K562 (cell line): ENCODE measurements around the gene NEK5. TPM values are rescaled to one million over a fixed set of nuclear protein-coding genes. Genes with fewer than 3 reads are reported as not detected.

Experiments used
- ARID1B ChIP-seq: fragments of 450-650 bp; IDR thresholded peaks from 2 replicates; pipeline ENCODE4 v1.6.1; 2016; ENCODE audit warnings: antibody characterized with exemption, mild to moderate bottlenecking, inconsistent platforms
- BACH1 ChIP-seq: fragments of 200-800 bp; sonication (Bioruptor generic); IDR thresholded peaks from 2 replicates; pipeline ENCODE4 v1.6.1; 2016; ENCODE audit warnings: missing genetic modification characterization, missing compliant biosample characterization
- CC2D1A ChIP-seq: fragments of 450-650 bp; IDR thresholded peaks from 2 replicates; pipeline ENCODE4 v1.6.1; 2017; ENCODE audit warnings: mild to moderate bottlenecking
- CREBBP ChIP-seq: IDR thresholded peaks from one replicate; pipeline ENCODE4 v1.6.1; 2012; ENCODE audit warnings: low read depth, mild to moderate bottlenecking, control low read depth, inconsistent platforms, low read length
- GATAD2B ChIP-seq: fragments of 450-650 bp; IDR thresholded peaks from 2 replicates; pipeline ENCODE4 v1.6.1; 2017; ENCODE audit warnings: mild to moderate bottlenecking, borderline replicate concordance
- JUND ChIP-seq, 2 experiments: IDR thresholded peaks; 2 replicates in 1 of 2; 3 replicates in 1 of 2; pipeline ENCODE4 v1.6.1; 2011; ENCODE audit warnings: borderline replicate concordance in 2 of 2, low read depth in 2 of 2, low read length in 2 of 2, improper control_type of control experiment in 1 of 2, missing biosample characterization in 1 of 2, missing genetic modification characterization in 1 of 2, missing genetic modification reagents in 1 of 2
- MED1 ChIP-seq: sonication (generic); formaldehyde crosslinking; IDR thresholded peaks from 2 replicates; pipeline ENCODE4 v1.8.1; 2023; ENCODE audit warnings: missing genetic modification reagents, borderline replicate concordance
- MXI1 ChIP-seq: IDR thresholded peaks from 2 replicates; pipeline ENCODE4 v1.6.1; 2011; ENCODE audit warnings: low read depth, mild to moderate bottlenecking, improper control_type of control experiment, low read length
- ZNF3 ChIP-seq: fragments of 250-450 bp; sonication (Bioruptor Pico); IDR thresholded peaks from 2 replicates; pipeline ENCODE4 v1.5.0; 2021; ENCODE audit warnings: mild to moderate bottlenecking, moderate library complexity
- polyA plus RNA-seq, 8 experiments: library from polyadenylated mRNA; depleted of rRNA in 4 of 8; stranded (reverse) in 5 of 8; unstranded in 3 of 8; fragments of >200 nt; fragmentation: Nextera tagmentation in 2 of 8; fragmentation: Illumina TruSeq in 1 of 8; extraction: Ambion mirVana in 2 of 8; extraction: Trizol in 1 of 8; gene quantifications; 2 replicates each; pipeline versions ENCODE4 v1.2.1 to v1.2.3, GENCODE V29; 2011 to 2014; ENCODE audit warnings: inconsistent platforms in 1 of 8, missing spikeins in 1 of 8
- total RNA-seq, 7 experiments: library from RNA; depleted of rRNA in 6 of 7; stranded (reverse); fragments of >200 nt in 6 of 7; fragmentation: Illumina TruSeq in 2 of 7; extraction: Trizol in 2 of 7; gene quantifications; 2 replicates each; pipeline versions ENCODE4 v1.2.1 to v1.2.3, GENCODE V29; 2011 to 2021; ENCODE audit warnings: low replicate concordance in 1 of 7
- TF ChIP-seq, protein P1 (sequence below): fragments of 450-650 bp; IDR thresholded peaks from 2 replicates; pipeline ENCODE4 v1.6.1; 2016; ENCODE audit warnings: mild to moderate bottlenecking, moderate library complexity

The NEK5 gene
- total and polyA plus RNA-seq, 9 of the 15 experiments (the other 6 are each of a cell fraction or from before 2014, with no cell fraction given), result 0.09 to 0.44 (median 0.33) TPM

DNA sequence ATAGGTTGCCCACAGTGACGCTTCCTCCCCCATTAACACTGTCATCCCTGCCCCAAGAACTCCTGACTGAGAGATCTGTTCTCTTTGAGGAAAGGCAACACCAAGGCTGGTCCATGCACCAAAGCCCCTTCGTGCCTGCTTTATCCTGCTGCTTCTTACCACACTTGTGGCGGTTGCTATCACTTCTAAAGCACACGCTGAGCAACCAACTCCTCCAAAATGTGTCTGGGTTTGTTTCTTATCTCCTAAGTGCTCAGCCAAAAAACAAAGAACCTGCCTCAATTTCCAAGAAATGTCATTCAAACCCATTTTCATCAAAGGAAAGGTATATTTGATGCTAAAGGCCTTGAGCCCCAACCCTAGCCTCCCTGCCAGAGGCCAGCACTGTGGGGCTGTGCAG is 132.2 kb downstream of the NEK5 start (continued):
- TF ChIP-seq, protein P1, sequence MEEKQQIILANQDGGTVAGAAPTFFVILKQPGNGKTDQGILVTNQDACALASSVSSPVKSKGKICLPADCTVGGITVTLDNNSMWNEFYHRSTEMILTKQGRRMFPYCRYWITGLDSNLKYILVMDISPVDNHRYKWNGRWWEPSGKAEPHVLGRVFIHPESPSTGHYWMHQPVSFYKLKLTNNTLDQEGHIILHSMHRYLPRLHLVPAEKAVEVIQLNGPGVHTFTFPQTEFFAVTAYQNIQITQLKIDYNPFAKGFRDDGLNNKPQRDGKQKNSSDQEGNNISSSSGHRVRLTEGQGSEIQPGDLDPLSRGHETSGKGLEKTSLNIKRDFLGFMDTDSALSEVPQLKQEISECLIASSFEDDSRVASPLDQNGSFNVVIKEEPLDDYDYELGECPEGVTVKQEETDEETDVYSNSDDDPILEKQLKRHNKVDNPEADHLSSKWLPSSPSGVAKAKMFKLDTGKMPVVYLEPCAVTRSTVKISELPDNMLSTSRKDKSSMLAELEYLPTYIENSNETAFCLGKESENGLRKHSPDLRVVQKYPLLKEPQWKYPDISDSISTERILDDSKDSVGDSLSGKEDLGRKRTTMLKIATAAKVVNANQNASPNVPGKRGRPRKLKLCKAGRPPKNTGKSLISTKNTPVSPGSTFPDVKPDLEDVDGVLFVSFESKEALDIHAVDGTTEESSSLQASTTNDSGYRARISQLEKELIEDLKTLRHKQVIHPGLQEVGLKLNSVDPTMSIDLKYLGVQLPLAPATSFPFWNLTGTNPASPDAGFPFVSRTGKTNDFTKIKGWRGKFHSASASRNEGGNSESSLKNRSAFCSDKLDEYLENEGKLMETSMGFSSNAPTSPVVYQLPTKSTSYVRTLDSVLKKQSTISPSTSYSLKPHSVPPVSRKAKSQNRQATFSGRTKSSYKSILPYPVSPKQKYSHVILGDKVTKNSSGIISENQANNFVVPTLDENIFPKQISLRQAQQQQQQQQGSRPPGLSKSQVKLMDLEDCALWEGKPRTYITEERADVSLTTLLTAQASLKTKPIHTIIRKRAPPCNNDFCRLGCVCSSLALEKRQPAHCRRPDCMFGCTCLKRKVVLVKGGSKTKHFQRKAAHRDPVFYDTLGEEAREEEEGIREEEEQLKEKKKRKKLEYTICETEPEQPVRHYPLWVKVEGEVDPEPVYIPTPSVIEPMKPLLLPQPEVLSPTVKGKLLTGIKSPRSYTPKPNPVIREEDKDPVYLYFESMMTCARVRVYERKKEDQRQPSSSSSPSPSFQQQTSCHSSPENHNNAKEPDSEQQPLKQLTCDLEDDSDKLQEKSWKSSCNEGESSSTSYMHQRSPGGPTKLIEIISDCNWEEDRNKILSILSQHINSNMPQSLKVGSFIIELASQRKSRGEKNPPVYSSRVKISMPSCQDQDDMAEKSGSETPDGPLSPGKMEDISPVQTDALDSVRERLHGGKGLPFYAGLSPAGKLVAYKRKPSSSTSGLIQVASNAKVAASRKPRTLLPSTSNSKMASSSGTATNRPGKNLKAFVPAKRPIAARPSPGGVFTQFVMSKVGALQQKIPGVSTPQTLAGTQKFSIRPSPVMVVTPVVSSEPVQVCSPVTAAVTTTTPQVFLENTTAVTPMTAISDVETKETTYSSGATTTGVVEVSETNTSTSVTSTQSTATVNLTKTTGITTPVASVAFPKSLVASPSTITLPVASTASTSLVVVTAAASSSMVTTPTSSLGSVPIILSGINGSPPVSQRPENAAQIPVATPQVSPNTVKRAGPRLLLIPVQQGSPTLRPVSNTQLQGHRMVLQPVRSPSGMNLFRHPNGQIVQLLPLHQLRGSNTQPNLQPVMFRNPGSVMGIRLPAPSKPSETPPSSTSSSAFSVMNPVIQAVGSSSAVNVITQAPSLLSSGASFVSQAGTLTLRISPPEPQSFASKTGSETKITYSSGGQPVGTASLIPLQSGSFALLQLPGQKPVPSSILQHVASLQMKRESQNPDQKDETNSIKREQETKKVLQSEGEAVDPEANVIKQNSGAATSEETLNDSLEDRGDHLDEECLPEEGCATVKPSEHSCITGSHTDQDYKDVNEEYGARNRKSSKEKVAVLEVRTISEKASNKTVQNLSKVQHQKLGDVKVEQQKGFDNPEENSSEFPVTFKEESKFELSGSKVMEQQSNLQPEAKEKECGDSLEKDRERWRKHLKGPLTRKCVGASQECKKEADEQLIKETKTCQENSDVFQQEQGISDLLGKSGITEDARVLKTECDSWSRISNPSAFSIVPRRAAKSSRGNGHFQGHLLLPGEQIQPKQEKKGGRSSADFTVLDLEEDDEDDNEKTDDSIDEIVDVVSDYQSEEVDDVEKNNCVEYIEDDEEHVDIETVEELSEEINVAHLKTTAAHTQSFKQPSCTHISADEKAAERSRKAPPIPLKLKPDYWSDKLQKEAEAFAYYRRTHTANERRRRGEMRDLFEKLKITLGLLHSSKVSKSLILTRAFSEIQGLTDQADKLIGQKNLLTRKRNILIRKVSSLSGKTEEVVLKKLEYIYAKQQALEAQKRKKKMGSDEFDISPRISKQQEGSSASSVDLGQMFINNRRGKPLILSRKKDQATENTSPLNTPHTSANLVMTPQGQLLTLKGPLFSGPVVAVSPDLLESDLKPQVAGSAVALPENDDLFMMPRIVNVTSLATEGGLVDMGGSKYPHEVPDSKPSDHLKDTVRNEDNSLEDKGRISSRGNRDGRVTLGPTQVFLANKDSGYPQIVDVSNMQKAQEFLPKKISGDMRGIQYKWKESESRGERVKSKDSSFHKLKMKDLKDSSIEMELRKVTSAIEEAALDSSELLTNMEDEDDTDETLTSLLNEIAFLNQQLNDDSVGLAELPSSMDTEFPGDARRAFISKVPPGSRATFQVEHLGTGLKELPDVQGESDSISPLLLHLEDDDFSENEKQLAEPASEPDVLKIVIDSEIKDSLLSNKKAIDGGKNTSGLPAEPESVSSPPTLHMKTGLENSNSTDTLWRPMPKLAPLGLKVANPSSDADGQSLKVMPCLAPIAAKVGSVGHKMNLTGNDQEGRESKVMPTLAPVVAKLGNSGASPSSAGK, result peak; percentile 39; the same call in 1 of the 2 replicates
- no peak for TF ChIP-seq ZNF3 (CRISPR knock-in tag)
- TF ChIP-seq MED1 (CRISPR knock-in tag), result no peak
- no peak for TF ChIP-seq MXI1
- no peak for TF ChIP-seq GATAD2B
- no peak for TF ChIP-seq CREBBP
- no peak for TF ChIP-seq BACH1 (tag)
- TF ChIP-seq CC2D1A, result no peak
- TF ChIP-seq JUND (IDR thresholded peaks at IDR 0.05; ENCODE audit: borderline replicate concordance, low read depth, low read length), result no peak
- no peak for TF ChIP-seq JUND (tag; IDR thresholded peaks at IDR 0.05; ENCODE audit: borderline replicate concordance, low read depth, low read length)
- TF ChIP-seq ARID1B, result peak; percentile 28; the same call in 1 of the 2 replicates
